ENCODE measurements around the gene BNIP3.

The BNIP3 gene

GRCh38 chr10:131971591-131971990 is 10.1 kb downstream of the BNIP3 start:
- H3K36me3 ChIP-seq (ENCODE audit: control insufficient read depth in 2 of 2, insufficient read depth in 2 of 2, low read length in 2 of 2) = peaks cover 4 to 9% of the 10 kb centered on the region in 2 donors
- H3K9ac ChIP-seq (ENCODE audit: low read depth in 1 of 2, low read length in 2 of 2) = no peak overlapping the region
- no peaks in the 10 kb centered on the region for H3K9me3 ChIP-seq (ENCODE audit: control insufficient read depth in 2 of 2, low read length in 2 of 2)
- no peak overlapping the region for H3K27ac ChIP-seq (ENCODE audit: low read depth in 2 of 2, low read length in 2 of 2)
- no peaks in the 10 kb centered on the region for H3K27me3 ChIP-seq (ENCODE audit: control insufficient read depth in 2 of 2, insufficient read depth in 2 of 2, low read length in 2 of 2)
- no peak overlapping the region for H3K4me3 ChIP-seq (ENCODE audit: low read length in 2 of 2)
- H3K4me1 ChIP-seq (ENCODE audit: control insufficient read depth in 2 of 2, insufficient read depth in 2 of 2, low read length in 2 of 2) = peaks cover 0 to 8% of the 10 kb centered on the region in 2 donors

GRCh38 chr10:131970946-131971345 is 10.8 kb downstream of the BNIP3 start:
- H3K36me3 ChIP-seq (ENCODE audit: control insufficient read depth in 2 of 2, insufficient read depth in 2 of 2, low read length in 2 of 2) = peaks cover 4 to 9% of the 10 kb centered on the region in 2 donors
- H3K9ac ChIP-seq (ENCODE audit: low read depth in 1 of 2, low read length in 2 of 2) = no peak overlapping the region
- H3K9me3 ChIP-seq (ENCODE audit: control insufficient read depth in 2 of 2, low read length in 2 of 2) = no peaks in the 10 kb centered on the region
- H3K4me1 ChIP-seq (ENCODE audit: control insufficient read depth in 2 of 2, insufficient read depth in 2 of 2, low read length in 2 of 2) = peaks cover 0 to 8% of the 10 kb centered on the region in 2 donors
- H3K27ac ChIP-seq (ENCODE audit: low read depth in 2 of 2, low read length in 2 of 2) = no peak overlapping the region
- no peaks in the 10 kb centered on the region for H3K27me3 ChIP-seq (ENCODE audit: control insufficient read depth in 2 of 2, insufficient read depth in 2 of 2, low read length in 2 of 2)
- H3K4me3 ChIP-seq (ENCODE audit: low read length in 2 of 2) = no peak overlapping the region

DNA sequence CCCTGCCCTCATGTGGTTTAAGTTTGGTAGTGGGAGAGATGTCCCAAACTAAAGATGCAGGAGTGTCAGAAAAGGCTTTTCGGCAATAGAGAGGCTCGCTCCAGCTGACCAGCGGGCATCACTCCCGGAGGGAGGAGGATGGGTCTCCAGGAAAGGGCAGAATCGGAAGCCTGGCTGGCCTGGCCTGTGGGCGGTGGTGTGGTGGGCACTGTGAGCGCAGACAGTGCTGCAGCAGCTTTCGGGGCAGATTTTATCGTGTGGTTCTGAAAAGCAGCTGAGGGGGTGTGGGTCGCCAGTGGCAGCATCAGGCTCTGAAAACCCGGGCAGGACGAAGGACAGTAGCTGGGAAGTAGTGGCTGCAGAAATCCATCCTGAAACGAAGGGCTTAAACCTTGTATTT is 12.8 kb downstream of the BNIP3 start:
- Histone ChIP-seq H3K9me3 (ENCODE audit: control insufficient read depth in 2 of 2, low read length in 2 of 2) (no peaks in the 10 kb centered on the region), H3K9ac (ENCODE audit: low read depth in 1 of 2, low read length in 2 of 2) (no peak overlapping the region), H3K36me3 (ENCODE audit: control insufficient read depth in 2 of 2, insufficient read depth in 2 of 2, low read length in 2 of 2) (peaks cover 4 to 9% of the 10 kb centered on the region in 2 donors), H3K27ac (ENCODE audit: low read depth in 2 of 2, low read length in 2 of 2) (no peak overlapping the region), H3K27me3 (ENCODE audit: control insufficient read depth in 2 of 2, insufficient read depth in 2 of 2, low read length in 2 of 2) (no peaks in the 10 kb centered on the region), H3K4me3 (ENCODE audit: low read length in 2 of 2) (no peak overlapping the region), H3K4me1 (ENCODE audit: control insufficient read depth in 2 of 2, insufficient read depth in 2 of 2, low read length in 2 of 2) (peaks cover 0 to 8% of the 10 kb centered on the region in 2 donors)

GRCh38 chr10:131964298-131964697 is 17.4 kb downstream of the BNIP3 start:
- H3K36me3 ChIP-seq (ENCODE audit: control insufficient read depth in 2 of 2, insufficient read depth in 2 of 2, low read length in 2 of 2) = peaks cover 5 to 9% of the 10 kb centered on the region in 2 donors
- no peak overlapping the region for H3K27ac ChIP-seq (ENCODE audit: low read depth in 2 of 2, low read length in 2 of 2)
- H3K9me3 ChIP-seq (ENCODE audit: control insufficient read depth in 2 of 2, low read length in 2 of 2) = no peaks in the 10 kb centered on the region
- no peak overlapping the region for H3K9ac ChIP-seq (ENCODE audit: low read depth in 1 of 2, low read length in 2 of 2)
- H3K27me3 ChIP-seq (ENCODE audit: control insufficient read depth in 2 of 2, insufficient read depth in 2 of 2, low read length in 2 of 2) = no peaks in the 10 kb centered on the region
- no peaks in the 10 kb centered on the region for H3K4me1 ChIP-seq (ENCODE audit: control insufficient read depth in 2 of 2, insufficient read depth in 2 of 2, low read length in 2 of 2)
- H3K4me3 ChIP-seq (ENCODE audit: low read length in 2 of 2) = no peak overlapping the region

DNA sequence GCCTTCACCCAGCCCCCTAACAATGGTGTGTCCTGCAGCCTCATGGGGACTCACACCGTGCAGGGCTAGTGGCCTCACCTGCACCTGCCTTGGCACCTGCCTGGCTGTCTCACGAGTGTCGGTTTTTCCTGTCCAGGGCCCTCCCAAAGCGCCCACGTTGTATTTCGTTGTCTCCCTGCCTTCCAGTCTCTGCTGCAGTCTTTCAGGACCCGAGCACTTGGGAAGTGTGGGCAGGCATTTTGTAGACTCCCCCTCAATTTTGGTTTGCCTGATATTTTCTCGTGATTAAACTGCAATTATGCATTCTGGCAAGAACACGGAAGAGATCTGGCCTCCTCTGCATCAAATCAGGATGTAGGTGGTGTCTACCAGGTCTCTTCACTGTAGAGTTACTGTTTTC is 17.9 kb downstream of the BNIP3 start:
- H3K27ac ChIP-seq (ENCODE audit: low read depth in 2 of 2, low read length in 2 of 2) = no peak overlapping the region

DNA sequence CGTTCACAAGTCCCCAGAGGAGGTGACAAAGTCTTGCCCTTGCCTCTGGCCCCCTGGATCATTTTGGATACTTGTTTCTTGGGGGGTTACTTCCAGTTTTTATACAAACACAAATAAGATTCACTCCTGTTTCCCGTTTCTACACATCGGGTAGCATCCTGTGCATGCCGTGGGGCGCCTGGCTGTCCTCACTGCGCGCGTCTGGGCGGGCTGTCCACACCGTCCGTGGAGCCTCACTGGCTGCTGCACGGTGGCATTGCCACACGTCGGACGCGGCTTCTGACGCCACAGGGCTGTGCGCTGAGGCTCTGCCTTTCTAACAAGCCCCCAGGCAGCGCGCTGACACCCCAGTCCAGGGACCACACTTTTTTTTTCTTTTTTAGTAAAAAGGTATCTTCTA is 18.4 kb downstream of the BNIP3 start:
- Histone ChIP-seq H3K9me3 (ENCODE audit: control insufficient read depth in 2 of 2, low read length in 2 of 2) (no peaks in the 10 kb centered on the region), H3K9ac (ENCODE audit: low read depth in 1 of 2, low read length in 2 of 2) (no peak overlapping the region), H3K27me3 (ENCODE audit: control insufficient read depth in 2 of 2, insufficient read depth in 2 of 2, low read length in 2 of 2) (no peaks in the 10 kb centered on the region), H3K27ac (ENCODE audit: low read depth in 2 of 2, low read length in 2 of 2) (no peak overlapping the region), H3K4me1 (ENCODE audit: control insufficient read depth in 2 of 2, insufficient read depth in 2 of 2, low read length in 2 of 2) (no peaks in the 10 kb centered on the region), H3K4me3 (ENCODE audit: low read length in 2 of 2) (no peak overlapping the region), H3K36me3 (ENCODE audit: control insufficient read depth in 2 of 2, insufficient read depth in 2 of 2, low read length in 2 of 2) (peaks cover 5 to 11% of the 10 kb centered on the region in 2 donors)

More for the DNA sequence above, 17.9 kb downstream of the BNIP3 start:
- no peaks in the 10 kb centered on the region for H3K4me1 ChIP-seq (ENCODE audit: control insufficient read depth in 2 of 2, insufficient read depth in 2 of 2, low read length in 2 of 2)
- H3K4me3 ChIP-seq (ENCODE audit: low read length in 2 of 2) = no peak overlapping the region
- no peaks in the 10 kb centered on the region for H3K27me3 ChIP-seq (ENCODE audit: control insufficient read depth in 2 of 2, insufficient read depth in 2 of 2, low read length in 2 of 2)
- no peaks in the 10 kb centered on the region for H3K9me3 ChIP-seq (ENCODE audit: control insufficient read depth in 2 of 2, low read length in 2 of 2)
- no peak overlapping the region for H3K9ac ChIP-seq (ENCODE audit: low read depth in 1 of 2, low read length in 2 of 2)
- peaks cover 5 to 9% of the 10 kb centered on the region in 2 donors for H3K36me3 ChIP-seq (ENCODE audit: control insufficient read depth in 2 of 2, insufficient read depth in 2 of 2, low read length in 2 of 2)

- Histone ChIP-seq H3K27ac (ENCODE audit: low read depth in 2 of 2, low read length in 2 of 2) (no peak overlapping the region), H3K27me3 (ENCODE audit: control insufficient read depth in 2 of 2, insufficient read depth in 2 of 2, low read length in 2 of 2) (no peaks in the 10 kb centered on the region), H3K4me3 (ENCODE audit: low read length in 2 of 2) (no peak overlapping the region)
Observed at GRCh38 chr10:131961777-131962662, 19.7 kb downstream of the BNIP3 start.

DNA sequence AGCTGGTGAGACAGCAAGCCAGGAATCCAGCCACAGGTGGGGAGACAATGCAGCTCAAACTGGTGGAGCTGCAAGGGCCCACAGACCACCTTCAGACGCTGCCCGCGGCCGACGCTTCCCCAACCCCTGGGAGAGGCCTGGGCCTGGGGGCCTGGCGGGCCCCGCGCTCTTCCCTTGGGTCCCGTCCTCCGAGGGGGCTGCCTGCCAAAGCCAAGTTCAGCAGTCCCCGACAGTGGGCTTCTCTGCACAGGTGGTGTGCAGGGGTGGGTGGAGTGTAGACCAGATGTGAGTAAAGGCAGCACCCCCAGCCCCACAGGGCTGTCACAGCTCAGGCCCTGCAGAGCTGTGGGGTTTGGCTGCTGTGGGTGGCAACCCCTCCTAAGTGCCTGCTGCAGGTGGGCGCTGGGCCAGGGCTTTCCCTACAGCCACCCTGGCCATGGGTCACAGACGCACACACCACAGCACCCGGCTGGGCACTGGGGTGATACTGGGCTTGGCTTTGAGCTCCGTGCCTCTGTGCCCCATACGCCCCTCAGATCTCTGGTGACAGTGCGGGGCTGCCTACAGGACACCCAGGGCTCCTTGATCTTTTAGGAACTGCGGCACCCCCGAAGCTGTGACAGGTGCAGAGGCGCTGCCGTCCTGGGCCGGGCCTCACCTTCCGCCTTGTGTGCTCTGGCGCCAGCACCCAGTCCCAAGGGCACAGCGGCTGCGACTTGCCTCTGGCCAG is 20.5 kb downstream of the BNIP3 start:
- H3K4me1 ChIP-seq (ENCODE audit: control insufficient read depth in 2 of 2, insufficient read depth in 2 of 2, low read length in 2 of 2) = no peaks in the 10 kb centered on the region
- no peaks in the 10 kb centered on the region for H3K27me3 ChIP-seq (ENCODE audit: control insufficient read depth in 2 of 2, insufficient read depth in 2 of 2, low read length in 2 of 2)
- H3K9me3 ChIP-seq (ENCODE audit: control insufficient read depth in 2 of 2, low read length in 2 of 2) = no peaks in the 10 kb centered on the region
- H3K4me3 ChIP-seq (ENCODE audit: low read length in 2 of 2) = no peak overlapping the region
- H3K9ac ChIP-seq (ENCODE audit: low read depth in 1 of 2, low read length in 2 of 2) = no peak overlapping the region
- H3K27ac ChIP-seq (ENCODE audit: low read depth in 2 of 2, low read length in 2 of 2) = no peak overlapping the region
- H3K36me3 ChIP-seq (ENCODE audit: control insufficient read depth in 2 of 2, insufficient read depth in 2 of 2, low read length in 2 of 2) = peaks cover 24% of the 10 kb centered on the region in 2 donors

More at GRCh38 chr10:131961777-131962662, 19.7 kb downstream of the BNIP3 start:
- H3K9me3 ChIP-seq (ENCODE audit: control insufficient read depth in 2 of 2, low read length in 2 of 2) = no peaks in the 10 kb centered on the region
- no peaks in the 10 kb centered on the region for H3K4me1 ChIP-seq (ENCODE audit: control insufficient read depth in 2 of 2, insufficient read depth in 2 of 2, low read length in 2 of 2)
- no peak overlapping the region for H3K9ac ChIP-seq (ENCODE audit: low read depth in 1 of 2, low read length in 2 of 2)
- peaks cover 16 to 21% of the 10 kb centered on the region in 2 donors for H3K36me3 ChIP-seq (ENCODE audit: control insufficient read depth in 2 of 2, insufficient read depth in 2 of 2, low read length in 2 of 2)

DNA sequence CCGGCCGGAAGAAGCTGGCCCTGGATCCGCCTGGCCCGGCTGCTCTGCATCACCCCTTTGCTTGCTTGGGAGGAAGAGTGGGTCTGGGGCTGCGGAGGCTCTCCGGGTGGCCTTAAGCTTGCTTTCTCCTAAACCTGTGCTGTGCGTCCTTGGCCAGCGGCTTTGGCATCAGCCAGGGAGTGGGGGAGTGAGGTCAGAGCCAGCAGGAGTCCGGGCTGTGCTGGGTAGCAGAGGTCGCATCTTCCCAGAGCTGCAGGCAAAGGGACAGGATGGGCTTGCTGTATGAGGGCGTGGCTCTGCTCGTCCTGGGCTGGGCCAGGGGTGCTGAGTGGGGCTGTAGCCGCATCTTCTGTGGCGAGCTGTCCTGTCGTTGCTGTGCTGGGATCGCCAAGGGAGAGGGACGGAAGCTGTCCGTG is 21.1 kb downstream of the BNIP3 start:
- no peaks in the 10 kb centered on the region for H3K4me1 ChIP-seq (ENCODE audit: control insufficient read depth in 2 of 2, insufficient read depth in 2 of 2, low read length in 2 of 2)

DNA sequence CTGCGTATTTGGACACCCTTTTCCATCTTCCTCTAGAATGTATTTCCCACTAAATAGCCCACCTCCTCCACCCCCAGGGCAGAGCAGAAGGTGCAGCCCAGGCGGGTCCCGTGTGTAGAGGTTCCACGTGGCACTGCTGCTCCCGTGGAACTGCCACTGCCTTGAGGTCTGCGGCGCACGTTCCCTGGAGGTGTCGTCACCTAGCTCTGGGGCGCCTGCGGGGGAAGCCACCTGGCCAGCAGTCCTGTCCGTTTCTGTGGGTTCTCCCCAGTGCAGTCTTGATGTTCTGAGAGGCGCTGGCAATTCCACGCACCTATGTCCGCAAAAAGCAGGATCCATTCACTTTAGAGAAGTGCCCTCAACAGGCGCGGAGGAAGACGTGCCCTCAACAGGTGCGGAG is 21.9 kb downstream of the BNIP3 start:
- H3K27ac ChIP-seq (ENCODE audit: low read depth in 2 of 2, low read length in 2 of 2) = no peak overlapping the region
- no peak overlapping the region for H3K4me3 ChIP-seq (ENCODE audit: low read length in 2 of 2)
- no peaks in the 10 kb centered on the region for H3K27me3 ChIP-seq (ENCODE audit: control insufficient read depth in 2 of 2, insufficient read depth in 2 of 2, low read length in 2 of 2)
- H3K36me3 ChIP-seq (ENCODE audit: control insufficient read depth in 2 of 2, insufficient read depth in 2 of 2, low read length in 2 of 2) = peaks cover 36 to 37% of the 10 kb centered on the region in 2 donors
- no peaks in the 10 kb centered on the region for H3K9me3 ChIP-seq (ENCODE audit: control insufficient read depth in 2 of 2, low read length in 2 of 2)
- H3K9ac ChIP-seq (ENCODE audit: low read depth in 1 of 2, low read length in 2 of 2) = no peak overlapping the region
- H3K4me1 ChIP-seq (ENCODE audit: control insufficient read depth in 2 of 2, insufficient read depth in 2 of 2, low read length in 2 of 2) = no peaks in the 10 kb centered on the region

More for the DNA sequence above, 21.1 kb downstream of the BNIP3 start:
- Histone ChIP-seq H3K4me3 (ENCODE audit: low read length in 2 of 2) (no peak overlapping the region), H3K27me3 (ENCODE audit: control insufficient read depth in 2 of 2, insufficient read depth in 2 of 2, low read length in 2 of 2) (no peaks in the 10 kb centered on the region), H3K9ac (ENCODE audit: low read depth in 1 of 2, low read length in 2 of 2) (no peak overlapping the region), H3K27ac (ENCODE audit: low read depth in 2 of 2, low read length in 2 of 2) (no peak overlapping the region), H3K36me3 (ENCODE audit: control insufficient read depth in 2 of 2, insufficient read depth in 2 of 2, low read length in 2 of 2) (peaks cover 29 to 30% of the 10 kb centered on the region in 2 donors), H3K9me3 (ENCODE audit: control insufficient read depth in 2 of 2, low read length in 2 of 2) (no peaks in the 10 kb centered on the region)
